GM12892 (cell line): ENCODE measurements around the gene EFNB3.

Experiments used
- DNase-seq: peaks from one replicate; pipeline ENCODE4 v3.0.0; 2011; ENCODE audit not compliant: insufficient read length
- FAIRE-seq: peaks from 2 replicates; lab custom pipeline; 2011; peaks lifted over from hg19 to GRCh38; lab: Jason Lieb, UNC
- POLR2A ChIP-seq: IDR thresholded peaks from 2 replicates; pipeline ENCODE4 v1.6.1; 2011; ENCODE audit warnings: low read depth, low read length, control low read depth
- POLR2AphosphoS5 ChIP-seq: IDR thresholded peaks from 2 replicates; pipeline ENCODE4 v1.6.1; 2011; ENCODE audit warnings: low read depth, low read length, control low read depth
- TAF1 ChIP-seq: IDR thresholded peaks from 2 replicates; pipeline ENCODE4 v1.6.1; 2011; ENCODE audit warnings: low read depth, mild to moderate bottlenecking, control low read depth, low read length, borderline replicate concordance

EFNB3 gene

GRCh38 chr17:7714721-7715594 is 10.0 kb downstream of the EFNB3 start:
- TF ChIP-seq POLR2A (no peak), TAF1 (no peak), POLR2AphosphoS5 (no peak)
- DNase-seq (no peak), FAIRE-seq (no peak)

GRCh38 chr17:7715936-7716886 is 11.2 kb downstream of the EFNB3 start:
- DNase-seq (no peak), FAIRE-seq (no peak)
- TF ChIP-seq TAF1 = no peak
- no peak for TF ChIP-seq POLR2AphosphoS5
- TF ChIP-seq POLR2A = no peak

- FAIRE-seq (no peak), DNase-seq (peak; percentile 54)
- TF ChIP-seq POLR2A (no peak), POLR2AphosphoS5 (no peak), TAF1 (no peak)
Measured at GRCh38 chr17:7716901-7717755, 12.1 kb downstream of the EFNB3 start, which contains the start of gene DNAH2. TSS of gene DNAH2 (plus strand) at chr17:7717744. CDS start at chr17:7719735, 1,991 bp downstream.

GRCh38 chr17:7717756-7718350 is 12.9 kb downstream of the EFNB3 start:
- no peak for FAIRE-seq
- DNase-seq = no peak
- TF ChIP-seq POLR2AphosphoS5 (no peak), TAF1 (no peak), POLR2A (no peak)

GRCh38 chr17:7719661-7720060 is 14.7 kb downstream of the EFNB3 start:
- FAIRE-seq = no peak
- DNase-seq = no peak
- TF ChIP-seq POLR2AphosphoS5 (no peak), TAF1 (no peak), POLR2A (no peak)

- DNase-seq (no peak), FAIRE-seq (no peak)
- TF ChIP-seq TAF1 = no peak
- no peak for TF ChIP-seq POLR2AphosphoS5
- no peak for TF ChIP-seq POLR2A
Measured at GRCh38 chr17:7720125-7720524, 15.1 kb downstream of the EFNB3 start.

GRCh38 chr17:7721612-7722011 is 16.6 kb downstream of the EFNB3 start:
- no peak for FAIRE-seq
- no peak for DNase-seq

GRCh38 chr17:7727886-7728285 is 22.9 kb downstream of the EFNB3 start:
- TF ChIP-seq POLR2AphosphoS5 (no peak), TAF1 (no peak), POLR2A (no peak)
- no peak for DNase-seq
- no peak for FAIRE-seq

More at GRCh38 chr17:7721612-7722011, 16.6 kb downstream of the EFNB3 start:
- TF ChIP-seq POLR2A (no peak), TAF1 (no peak), POLR2AphosphoS5 (no peak)

- TF ChIP-seq POLR2AphosphoS5 (no peak), TAF1 (no peak), POLR2A (no peak)
- FAIRE-seq (no peak), DNase-seq (no peak)
Measured at GRCh38 chr17:7729816-7730215, 24.8 kb downstream of the EFNB3 start.

- FAIRE-seq = no peak
- TF ChIP-seq POLR2AphosphoS5 (no peak), POLR2A (no peak), TAF1 (no peak)
- DNase-seq = no peak
Measured at GRCh38 chr17:7732981-7733539, 28.1 kb downstream of the EFNB3 start.
